Tibial artery (tissue), 4 donors: ENCODE results near the gene CTNNA3.
"Not testable (repeated sequence)": the region's sequence is repeated elsewhere in the genome, so short reads cannot be mapped to it uniquely, and the experiment has no call there.

Experiments
- DNase-seq, 2 donors: peaks; one replicate each; pipeline ENCODE4 v3.0.0-alpha.2; 2019
- H3K27ac ChIP-seq, 2 donors: fragments of 200-600 bp; sonication (generic) in 1 of 2; 1 replicate in 1 of 2; 2 replicates in 1 of 2; pipeline ENCODE4 v1.5.1; 2018 to 2019; ENCODE audit warnings: mild to moderate bottlenecking in 1 of 2
- H3K27me3 ChIP-seq, 2 donors: fragments of 200-600 bp; sonication (generic) in 1 of 2; one replicate each; pipeline versions ENCODE4 v1.5.1 to v1.6.0; 2016 to 2019
- H3K36me3 ChIP-seq, 3 donors: fragments of 200-600 bp; sonication (generic) in 2 of 3; one replicate each; pipeline ENCODE4 v1.5.1; 2016 to 2019; ENCODE audit warnings: mild to moderate bottlenecking in 2 of 3
- H3K4me1 ChIP-seq, 4 donors: fragments of 200-600 bp; sonication (generic) in 2 of 4; 1 replicate in 3 of 4; 2 replicates in 1 of 4; pipeline ENCODE4 v1.5.1; 2016 to 2019
- H3K4me3 ChIP-seq, 2 donors: fragments of 200-600 bp; sonication (generic) in 1 of 2; 1 replicate in 1 of 2; 2 replicates in 1 of 2; pipeline ENCODE4 v1.5.1; 2018 to 2019; ENCODE audit warnings: mild to moderate bottlenecking in 2 of 2
- H3K9me3 ChIP-seq, 3 donors: fragments of 200-600 bp; sonication (generic) in 1 of 3; one replicate each; pipeline ENCODE4 v1.5.1; 2016 to 2019
- intact Hi-C: fragments of 100-400 bp; cut with DNase I; formaldehyde crosslinking; loops from one replicate; pipeline ENCODE4 v1.15.0; 2023; ENCODE audit warnings: low total_unique reads
- TF ChIP-seq, protein P1 (sequence below), 2 experiments: fragments of 200-600 bp in 1 of 2; fragments of 450-650 bp in 1 of 2; IDR thresholded peaks; one replicate each; pipeline ENCODE4 v1.5.1; 2017 to 2019; ENCODE audit warnings: antibody characterized with exemption in 2 of 2, mild to moderate bottlenecking in 1 of 2, moderate library complexity in 1 of 2

CTNNA3 gene

GRCh38 chr10:66362522-66362921, 1333.5 kb downstream of the CTNNA3 start:
- Histone ChIP-seq H3K9me3 (no peaks in the 10 kb centered on the region), H3K4me1 (no peaks in the 10 kb centered on the region), H3K27ac (no peak overlapping the region), H3K36me3 (no peaks in the 10 kb centered on the region), H3K4me3 (no peak overlapping the region), H3K27me3 (no peaks in the 10 kb centered on the region)
- DNase-seq = no peak
- TF ChIP-seq, protein P1, sequence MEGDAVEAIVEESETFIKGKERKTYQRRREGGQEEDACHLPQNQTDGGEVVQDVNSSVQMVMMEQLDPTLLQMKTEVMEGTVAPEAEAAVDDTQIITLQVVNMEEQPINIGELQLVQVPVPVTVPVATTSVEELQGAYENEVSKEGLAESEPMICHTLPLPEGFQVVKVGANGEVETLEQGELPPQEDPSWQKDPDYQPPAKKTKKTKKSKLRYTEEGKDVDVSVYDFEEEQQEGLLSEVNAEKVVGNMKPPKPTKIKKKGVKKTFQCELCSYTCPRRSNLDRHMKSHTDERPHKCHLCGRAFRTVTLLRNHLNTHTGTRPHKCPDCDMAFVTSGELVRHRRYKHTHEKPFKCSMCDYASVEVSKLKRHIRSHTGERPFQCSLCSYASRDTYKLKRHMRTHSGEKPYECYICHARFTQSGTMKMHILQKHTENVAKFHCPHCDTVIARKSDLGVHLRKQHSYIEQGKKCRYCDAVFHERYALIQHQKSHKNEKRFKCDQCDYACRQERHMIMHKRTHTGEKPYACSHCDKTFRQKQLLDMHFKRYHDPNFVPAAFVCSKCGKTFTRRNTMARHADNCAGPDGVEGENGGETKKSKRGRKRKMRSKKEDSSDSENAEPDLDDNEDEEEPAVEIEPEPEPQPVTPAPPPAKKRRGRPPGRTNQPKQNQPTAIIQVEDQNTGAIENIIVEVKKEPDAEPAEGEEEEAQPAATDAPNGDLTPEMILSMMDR (IDR thresholded peaks at IDR 0.05) = no peak
- intact Hi-C loops = no loop called here

- H3K27me3 ChIP-seq, intact Hi-C loops, H3K4me1 ChIP-seq, H3K4me3 ChIP-seq, H3K9me3 ChIP-seq, DNase-seq, H3K27ac ChIP-seq, H3K36me3 ChIP-seq: not testable (repeated sequence)
Measured at GRCh38 chr10:66353822-66354221, 1342.2 kb downstream of the CTNNA3 start.

DNA sequence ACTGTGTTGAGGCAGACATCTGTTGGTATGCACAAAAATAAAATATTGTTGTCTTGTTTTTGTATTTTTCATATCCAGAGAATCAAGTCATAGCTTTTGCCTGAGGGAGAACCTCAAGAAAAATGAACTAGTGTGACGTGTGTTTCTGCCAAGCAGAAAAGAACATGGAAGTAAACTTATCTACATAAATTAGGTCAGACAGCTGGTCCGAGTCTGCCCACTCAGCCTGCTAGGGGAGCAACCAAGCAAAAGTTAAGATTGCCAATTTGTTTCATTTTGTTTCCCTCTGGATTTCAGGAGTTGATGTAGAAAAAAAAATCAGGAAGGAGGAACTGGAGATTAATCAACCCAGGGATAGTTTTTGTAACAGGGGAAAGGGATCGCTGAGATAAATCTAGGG, 1342.6 kb downstream of the CTNNA3 start:
- H3K27me3 ChIP-seq = no peaks in the 10 kb centered on the region
- H3K4me3 ChIP-seq = no peak overlapping the region
- no peaks in the 10 kb centered on the region for H3K9me3 ChIP-seq
- no peak for DNase-seq
- no peaks in the 10 kb centered on the region for H3K36me3 ChIP-seq
- no peak overlapping the region for H3K27ac ChIP-seq
- intact Hi-C loops = no loop called here
- TF ChIP-seq, protein P1 (IDR thresholded peaks at IDR 0.05) = no peak
- H3K4me1 ChIP-seq = no peaks in the 10 kb centered on the region

DNA sequence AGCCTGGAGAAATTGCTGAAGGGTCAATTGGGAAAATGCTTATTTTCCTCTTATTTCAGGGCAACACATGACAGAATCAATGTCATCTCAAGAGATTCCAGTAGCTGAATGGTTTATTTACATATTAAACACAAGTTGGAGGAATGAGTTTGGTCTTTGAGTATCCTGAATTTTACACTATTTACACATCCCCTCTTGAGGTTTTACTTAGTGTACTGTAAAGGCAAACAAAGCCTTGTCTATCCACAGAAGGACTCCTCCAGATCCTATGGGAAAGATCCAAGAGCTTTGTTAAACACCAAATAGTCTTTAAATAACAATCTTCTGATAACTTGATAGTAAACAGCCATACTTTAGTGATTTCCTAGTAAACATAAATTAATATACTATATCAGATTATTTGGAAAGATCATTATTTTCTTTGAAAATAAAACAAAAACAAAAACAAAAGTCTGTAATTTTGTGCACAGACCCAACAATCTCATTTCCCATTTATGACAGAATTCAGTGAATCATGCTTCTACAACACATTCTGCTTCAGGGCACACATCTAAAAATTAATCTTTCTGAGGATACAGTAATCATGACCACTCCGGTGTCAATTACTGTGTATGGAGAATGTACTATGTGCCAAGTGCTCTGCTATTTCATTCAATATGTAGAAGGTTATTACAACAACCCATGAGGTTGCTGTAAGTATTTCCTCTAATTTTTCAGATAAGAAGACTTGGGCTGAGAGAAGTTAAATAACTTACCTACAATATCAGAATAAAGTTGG, 1345.2 kb downstream of the CTNNA3 start:
- Histone ChIP-seq H3K27ac (no peak overlapping the region), H3K9me3 (no peaks in the 10 kb centered on the region), H3K4me3 (no peak overlapping the region), H3K27me3 (no peaks in the 10 kb centered on the region), H3K4me1 (no peaks in the 10 kb centered on the region), H3K36me3 (no peaks in the 10 kb centered on the region)
- no peak for DNase-seq
- TF ChIP-seq, protein P1 (IDR thresholded peaks at IDR 0.05) = no peak
- intact Hi-C loops = no loop called here

- intact Hi-C loops = no loop called here
- DNase-seq = no peak
- no peak overlapping the region for H3K27ac ChIP-seq
- TF ChIP-seq, protein P1 (IDR thresholded peaks at IDR 0.05) = no peak
- no peaks in the 10 kb centered on the region for H3K4me1 ChIP-seq
- no peaks in the 10 kb centered on the region for H3K9me3 ChIP-seq
- H3K27me3 ChIP-seq = no peaks in the 10 kb centered on the region
- H3K4me3 ChIP-seq = no peak overlapping the region
- H3K36me3 ChIP-seq = no peaks in the 10 kb centered on the region
Measured at GRCh38 chr10:66349726-66350125, 1346.3 kb downstream of the CTNNA3 start.

- no peaks in the 10 kb centered on the region for H3K4me1 ChIP-seq
- no peaks in the 10 kb centered on the region for H3K27me3 ChIP-seq
- H3K36me3 ChIP-seq = no peaks in the 10 kb centered on the region
- no peak overlapping the region for H3K4me3 ChIP-seq
- DNase-seq = no peak
- H3K9me3 ChIP-seq = no peaks in the 10 kb centered on the region
- intact Hi-C loops = no loop called here
- TF ChIP-seq, protein P1 (IDR thresholded peaks at IDR 0.05) = no peak
- H3K27ac ChIP-seq = no peak overlapping the region
Measured at GRCh38 chr10:66349076-66349475, 1346.9 kb downstream of the CTNNA3 start.
